WTC11 (cell line): ENCODE measurements around the gene CHST11.

ENCODE experiments used
- CTCF ChIP-seq: fragments of 200-600 bp; IDR thresholded peaks from 2 replicates; pipeline ENCODE4 v1.8.0; 2022; ENCODE audit warnings: antibody characterized with exemption
- E2F4 ChIP-seq: sonication (generic); formaldehyde crosslinking; IDR thresholded peaks from 2 replicates; pipeline ENCODE4 v1.8.1; 2022; ENCODE audit warnings: low read depth, mild to moderate bottlenecking, moderate library complexity, missing genetic modification reagents, borderline replicate concordance
- MAX ChIP-seq: sonication (generic); formaldehyde crosslinking; IDR thresholded peaks from 2 replicates; pipeline ENCODE4 v1.8.0; 2022; ENCODE audit warnings: mild to moderate bottlenecking, missing genetic modification reagents
- TEAD4 ChIP-seq: sonication (generic); formaldehyde crosslinking; IDR thresholded peaks from 2 replicates; pipeline ENCODE4 v1.8.0; 2022; ENCODE audit warnings: mild to moderate bottlenecking, missing genetic modification reagents
- ZNF121 ChIP-seq: sonication (generic); formaldehyde crosslinking; IDR thresholded peaks from 2 replicates; pipeline ENCODE4 v1.8.0; 2023; ENCODE audit warnings: missing genetic modification reagents
- ZSCAN18 ChIP-seq: fragments of 250-450 bp; sonication (Bioruptor Pico); IDR thresholded peaks from 2 replicates; pipeline ENCODE4 v2.1.2; 2022; ENCODE audit warnings: mild to moderate bottlenecking, moderate library complexity

GRCh38 chr12:104735801-104736200, 279.1 kb downstream of the CHST11 start:
- no peak for TF ChIP-seq CTCF
- no peak for TF ChIP-seq E2F4
- TF ChIP-seq ZNF121 (CRISPR knock-in tag) = no peak
- TF ChIP-seq TEAD4 (CRISPR knock-in tag) = no peak
- no peak for TF ChIP-seq MAX
- TF ChIP-seq ZSCAN18 = no peak
